Retinal pigment epithelial cell (primary cell): ENCODE data around the gene KIAA1586.

Experiments used
- DNase-seq: peaks from one replicate; pipeline ENCODE4 v3.0.0-alpha.2; 2010; ENCODE audit warnings: low read depth
- H3K4me3 ChIP-seq: 2 replicates; pipeline ENCODE4 v1.5.1; 2011; ENCODE audit warnings: mild to moderate bottlenecking, low read length, control low read depth, moderate library complexity
- CTCF ChIP-seq: conservative IDR thresholded peaks from 2 replicates; pipeline ENCODE4 v1.5.1; 2011; ENCODE audit warnings: low read depth, low read length, control low read depth, inconsistent platforms

The KIAA1586 gene

GRCh38 chr6:57017069-57017468, 29.4 kb upstream of the KIAA1586 start:
- no peak for DNase-seq
- TF ChIP-seq CTCF, result no peak
- no peak overlapping the region for H3K4me3 ChIP-seq

GRCh38 chr6:57017841-57018240, 28.7 kb upstream of the KIAA1586 start:
- H3K4me3 ChIP-seq, result no peak overlapping the region
- no peak for TF ChIP-seq CTCF
- no peak for DNase-seq

GRCh38 chr6:57019434-57019833, 27.1 kb upstream of the KIAA1586 start:
- H3K4me3 ChIP-seq, result no peak overlapping the region
- no peak for TF ChIP-seq CTCF
- no peak for DNase-seq

GRCh38 chr6:57021086-57021720, 25.3 kb upstream of the KIAA1586 start:
- DNase-seq, result no peak
- peak; percentile 38 for TF ChIP-seq CTCF
- no peak overlapping the region for H3K4me3 ChIP-seq

- TF ChIP-seq CTCF, result no peak
- H3K4me3 ChIP-seq, result no peak overlapping the region
- no peak for DNase-seq
Observed at GRCh38 chr6:57024321-57024720, 22.2 kb upstream of the KIAA1586 start.

GRCh38 chr6:57024775-57025174, 21.7 kb upstream of the KIAA1586 start:
- no peak for DNase-seq
- TF ChIP-seq CTCF, result no peak
- H3K4me3 ChIP-seq, result no peak overlapping the region

- TF ChIP-seq CTCF, result no peak
- DNase-seq, result no peak
- no peak overlapping the region for H3K4me3 ChIP-seq
Observed at GRCh38 chr6:57026001-57026400, 20.5 kb upstream of the KIAA1586 start.
